Measurements from ENCODE around the gene CCDC71L.
"Not testable (repeated sequence)": the region's sequence is repeated elsewhere in the genome, so short reads cannot be mapped to it uniquely, and the experiment has no call there.

Gene CCDC71L

GRCh38 chr7:106660862-106661720 lies at the start of gene CCDC71L:
CCDC71L (minus strand) TSS chr7:106661158; CDS start chr7:106660896, 262 bp downstream.
- DNase-seq (ENCODE audit: low spot score) = peak; percentile 75

GRCh38 chr7:106709604-106710003 lies 48.6 kb upstream of the CCDC71L start:
- DNase-seq (ENCODE audit: low spot score) = not testable (repeated sequence)

DNA sequence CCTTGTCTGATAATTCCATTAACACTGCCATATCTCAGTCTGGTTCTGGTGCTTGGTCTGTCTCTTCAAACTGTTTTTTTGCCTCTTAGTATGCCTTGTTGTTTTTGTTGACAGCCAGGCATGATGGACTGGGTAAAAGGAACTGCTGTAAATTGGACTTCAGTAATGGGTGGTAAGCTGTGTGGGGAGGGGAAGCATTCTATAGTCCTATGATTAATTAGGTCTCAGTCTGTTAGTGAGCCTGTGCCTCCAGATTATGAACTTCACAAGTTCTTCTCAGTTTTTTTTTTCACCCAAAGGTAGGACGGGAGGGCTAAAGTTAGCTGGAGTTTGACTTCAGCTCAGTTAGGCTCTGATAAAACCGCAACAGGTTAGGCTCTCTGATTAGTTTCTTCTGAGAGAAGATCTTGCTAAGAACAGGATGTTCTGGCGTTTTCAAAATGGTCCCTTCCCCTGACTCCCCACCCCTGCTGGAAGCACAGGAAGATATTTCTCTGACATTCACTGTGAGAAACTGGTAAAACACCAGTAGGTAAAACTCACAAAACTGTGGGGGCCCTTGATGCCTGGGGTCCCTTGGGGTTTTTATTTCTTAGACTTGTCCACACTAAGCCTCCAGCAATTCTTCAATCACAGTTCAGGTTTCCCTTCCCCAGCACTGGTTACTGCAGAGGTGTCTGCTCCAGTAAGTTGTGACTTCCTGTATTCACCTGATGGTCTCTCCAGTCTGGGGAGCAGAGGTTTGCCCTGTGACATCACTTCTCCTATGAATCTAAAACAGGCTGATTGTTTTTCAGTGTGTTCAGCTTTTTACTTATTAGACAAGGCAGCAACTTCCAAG lies 43.3 kb upstream of the CCDC71L start:
- no peak for DNase-seq (ENCODE audit: low spot score)

DNA sequence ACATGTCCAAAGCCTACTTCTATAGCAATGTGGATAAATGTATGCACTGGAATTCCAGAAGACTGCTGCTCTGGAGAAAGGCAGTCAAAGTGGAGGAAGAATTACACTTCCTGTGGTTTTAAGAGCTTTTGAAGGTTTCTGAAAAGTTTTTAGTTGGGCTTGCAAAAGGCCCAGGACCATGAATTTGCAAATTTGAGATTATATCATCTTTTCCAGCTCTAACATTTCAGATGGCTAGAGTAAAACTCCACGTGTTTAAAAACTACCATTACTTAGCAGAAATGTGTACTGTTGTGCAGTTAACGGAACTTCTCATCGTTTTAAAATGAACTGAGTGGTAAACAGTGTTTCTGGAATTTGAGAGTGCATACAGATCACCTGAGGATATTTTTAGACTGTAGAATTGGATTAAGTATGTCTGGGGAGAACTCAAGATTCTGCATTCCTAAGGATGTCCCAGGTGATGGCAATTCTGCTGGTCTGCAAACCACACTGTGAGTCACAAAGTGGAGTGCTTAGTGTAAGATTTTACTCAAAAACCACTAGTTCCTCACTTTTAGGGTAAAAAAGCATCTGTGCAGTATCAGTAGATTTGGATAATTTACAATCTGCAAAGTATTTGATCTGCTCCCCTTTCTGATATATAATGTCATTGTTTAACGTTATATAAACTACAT lies 32.9 kb upstream of the CCDC71L start:
- no peak for DNase-seq (ENCODE audit: low spot score)

GRCh38 chr7:106692450-106693051 lies 31.6 kb upstream of the CCDC71L start:
- no peak for DNase-seq (ENCODE audit: low spot score)

DNA sequence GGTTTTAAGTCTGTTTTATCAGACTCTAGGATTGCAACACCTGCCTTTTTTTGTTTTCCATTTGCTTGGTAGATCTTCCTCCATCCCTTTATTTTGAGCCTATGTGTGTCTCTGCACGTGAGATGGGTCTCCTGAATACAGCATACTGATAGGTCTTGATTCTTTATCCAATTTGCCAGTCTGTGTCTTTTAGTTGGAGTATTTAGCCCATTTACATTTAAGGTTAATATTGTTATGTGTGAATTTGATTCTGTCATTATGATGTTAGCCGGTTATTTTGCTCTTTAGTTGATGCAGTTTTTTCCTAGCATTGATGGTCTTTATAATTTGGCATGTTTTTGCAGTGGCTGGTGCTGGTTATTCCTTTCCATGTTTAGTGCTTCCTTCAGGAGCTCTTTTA lies 27.2 kb upstream of the CCDC71L start:
- not testable (repeated sequence) for DNase-seq (ENCODE audit: low spot score)

DNA sequence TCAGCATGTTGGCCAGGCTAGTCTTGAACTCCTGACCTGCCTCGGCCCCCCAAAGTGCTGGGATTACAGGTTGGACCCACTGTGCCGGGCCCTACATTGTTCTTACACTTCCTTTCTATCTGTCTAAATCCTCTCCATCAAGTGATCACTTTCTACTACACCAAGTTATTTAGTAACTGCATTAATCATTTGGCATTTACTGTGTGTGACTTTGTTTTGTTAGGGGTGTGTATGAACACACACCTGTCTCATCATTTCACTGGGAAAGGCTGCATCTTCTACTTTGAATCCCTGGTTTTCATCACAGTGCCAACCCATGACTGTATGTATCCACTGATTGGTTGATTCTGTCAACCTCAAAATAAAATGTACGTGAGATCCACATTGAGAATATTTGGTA lies 23.0 kb upstream of the CCDC71L start:
- no peak for DNase-seq (ENCODE audit: low spot score)

GRCh38 chr7:106681815-106682495 lies 21.0 kb upstream of the CCDC71L start:
- peak; percentile 81 for DNase-seq (ENCODE audit: low spot score)

DNA sequence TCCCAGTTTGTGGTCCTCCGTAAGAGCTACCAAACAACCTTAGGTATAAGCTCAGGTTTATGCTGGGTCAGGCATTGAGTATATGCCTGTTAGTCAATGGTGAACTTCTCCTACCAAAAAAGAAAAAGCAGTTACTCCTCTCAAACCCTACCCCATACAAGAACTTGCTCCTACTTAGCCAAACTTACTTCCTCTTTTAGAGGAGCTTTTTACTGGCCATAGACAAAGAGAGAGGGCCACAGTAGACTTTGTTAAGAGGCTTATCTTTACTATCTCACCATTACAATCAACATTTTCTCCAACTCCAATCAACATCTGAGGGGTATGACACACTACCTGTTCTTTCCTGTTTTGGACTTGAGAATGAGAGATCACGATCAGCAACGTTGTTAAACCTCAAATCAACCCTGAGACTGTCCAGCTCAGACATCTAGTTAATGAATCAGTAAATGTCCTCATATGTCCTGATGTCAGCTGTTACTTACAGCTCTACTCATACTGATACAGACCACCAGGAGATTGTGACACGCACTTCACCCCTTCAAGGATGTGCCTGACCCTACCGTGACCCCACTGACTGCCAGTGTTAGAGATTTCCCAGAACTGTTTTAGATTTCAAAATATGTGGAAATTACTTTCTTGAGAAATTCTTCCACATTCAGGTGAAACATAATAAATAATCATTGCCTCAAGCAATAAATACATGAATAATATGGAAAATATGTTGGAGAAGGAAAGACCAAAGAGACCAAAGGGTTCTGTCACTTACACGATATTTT lies 18.4 kb upstream of the CCDC71L start:
- peak; percentile 33 for DNase-seq (ENCODE audit: low spot score)

GRCh38 chr7:106678795-106679152 lies 17.8 kb upstream of the CCDC71L start:
- no peak for DNase-seq (ENCODE audit: low spot score)

GRCh38 chr7:106676506-106676905 lies 15.5 kb upstream of the CCDC71L start:
- not testable (repeated sequence) for DNase-seq (ENCODE audit: low spot score)

GRCh38 chr7:106673688-106674087 lies 12.7 kb upstream of the CCDC71L start:
- not testable (repeated sequence) for DNase-seq (ENCODE audit: low spot score)

DNA sequence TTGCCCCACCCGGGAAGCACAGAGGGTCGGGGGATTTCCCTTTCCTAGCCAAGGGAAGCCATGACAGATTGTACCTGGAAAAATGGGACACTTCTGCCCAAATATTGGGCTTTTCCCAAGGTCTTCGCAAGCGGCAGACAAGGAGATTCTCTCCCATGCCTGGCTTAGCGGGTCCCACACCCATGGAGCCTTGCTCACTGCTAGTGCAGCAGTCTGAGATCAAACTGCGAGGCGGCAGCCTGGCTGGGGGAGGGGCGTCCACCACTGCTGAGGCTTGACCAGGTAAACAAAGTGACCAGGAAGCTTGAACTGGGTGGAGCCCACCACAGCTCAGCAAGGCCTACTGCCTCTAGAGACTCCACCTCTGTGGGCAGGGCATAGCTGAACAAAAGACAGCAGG lies 11.0 kb upstream of the CCDC71L start:
- not testable (repeated sequence) for DNase-seq (ENCODE audit: low spot score)

DNA sequence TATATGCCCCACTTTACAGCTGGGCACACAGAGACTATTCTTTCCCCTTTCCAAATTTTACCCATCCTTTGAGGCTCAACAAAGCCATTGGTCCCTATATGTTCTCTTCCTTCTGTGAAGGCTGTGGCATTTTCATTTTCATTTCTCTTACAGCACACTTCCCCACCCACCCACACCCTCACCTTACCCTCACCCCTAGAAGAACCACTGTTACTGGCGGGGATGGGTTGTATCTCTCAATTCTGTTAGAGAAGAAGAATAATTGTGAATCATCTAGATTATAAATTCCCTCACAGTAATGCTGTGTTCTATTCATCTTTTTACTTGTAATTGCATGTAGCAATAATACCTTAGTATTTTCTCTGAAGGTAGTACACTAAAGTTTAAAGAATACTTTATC lies 10.2 kb upstream of the CCDC71L start:
- DNase-seq (ENCODE audit: low spot score) = no peak

GRCh38 chr7:106668861-106669524 lies 8.0 kb upstream of the CCDC71L start:
- DNase-seq (ENCODE audit: low spot score) = peak; percentile 67

- DNase-seq (ENCODE audit: low spot score) = no peak
Observed at GRCh38 chr7:106666353-106666752, 5.4 kb upstream of the CCDC71L start.

DNA sequence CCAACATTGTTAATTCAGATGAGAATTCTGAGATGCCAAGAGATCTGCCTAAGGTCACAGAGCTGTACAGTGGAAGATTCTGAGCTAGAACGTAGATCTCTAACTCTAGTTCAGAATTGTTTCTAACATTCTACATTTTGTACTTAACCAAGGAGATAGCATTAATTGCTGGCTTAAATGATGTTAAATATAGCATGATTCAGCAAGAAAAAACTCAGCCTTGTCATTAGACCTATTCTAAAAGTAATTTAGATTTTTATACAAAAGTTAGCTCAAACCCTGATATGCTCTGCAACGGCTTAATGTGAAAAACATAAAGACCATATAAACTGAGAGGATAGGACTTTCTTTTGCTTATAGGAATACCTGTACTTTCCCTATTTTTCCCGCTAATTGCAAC lies 3.4 kb upstream of the CCDC71L start:
- DNase-seq (ENCODE audit: low spot score) = no peak

GRCh38 chr7:106659963-106660861 lies 746 bp downstream of the CCDC71L start:
- DNase-seq (ENCODE audit: low spot score) = peak; percentile 68
